ENCODE data around the gene AHCTF1.
"Not testable (repeated sequence)": the region's sequence is repeated elsewhere in the genome, so short reads cannot be mapped to it uniquely, and the experiment has no call there.

AHCTF1 gene

GRCh38 chr1:246843876-246844275, 87.9 kb downstream of the AHCTF1 start:
- DNase-seq (ENCODE audit: low read depth in 2 of 2, low spot score in 1 of 2) = no peak

- DNase-seq (ENCODE audit: low read depth in 2 of 2, low spot score in 1 of 2) = not testable (repeated sequence)
These were observed 91.0 kb downstream of the AHCTF1 start for GRCh38 chr1:246840761-246841160.

- DNase-seq (ENCODE audit: low read depth in 2 of 2, low spot score in 1 of 2) = no peak
These were observed 93.7 kb downstream of the AHCTF1 start for GRCh38 chr1:246838118-246838456.

- no peak for DNase-seq (ENCODE audit: low read depth in 2 of 2, low spot score in 1 of 2)
These were observed 94.2 kb downstream of the AHCTF1 start for GRCh38 chr1:246837418-246838117.

GRCh38 chr1:246836209-246836966, 95.4 kb downstream of the AHCTF1 start:
- DNase-seq (ENCODE audit: low read depth in 2 of 2, low spot score in 1 of 2) = no peak

GRCh38 chr1:246831543-246831942, 100.2 kb downstream of the AHCTF1 start:
- DNase-seq (ENCODE audit: low read depth in 2 of 2, low spot score in 1 of 2) = no peak

GRCh38 chr1:246828818-246829217, 102.9 kb downstream of the AHCTF1 start:
- DNase-seq (ENCODE audit: low read depth in 2 of 2, low spot score in 1 of 2) = no peak

- no peak for DNase-seq (ENCODE audit: low read depth in 2 of 2, low spot score in 1 of 2)
These were observed 104.4 kb downstream of the AHCTF1 start for GRCh38 chr1:246827396-246827795.

- no peak for DNase-seq (ENCODE audit: low read depth in 2 of 2, low spot score in 1 of 2)
These were observed 106.1 kb downstream of the AHCTF1 start for GRCh38 chr1:246825557-246826175.

- no peak for DNase-seq (ENCODE audit: low read depth in 2 of 2, low spot score in 1 of 2)
These were observed 107.2 kb downstream of the AHCTF1 start for GRCh38 chr1:246824541-246824940.

- not testable (repeated sequence) for DNase-seq (ENCODE audit: low read depth in 2 of 2, low spot score in 1 of 2)
These were observed 109.6 kb downstream of the AHCTF1 start for GRCh38 chr1:246822154-246822553.

GRCh38 chr1:246820666-246821065, 111.1 kb downstream of the AHCTF1 start:
- no peak for DNase-seq (ENCODE audit: low read depth in 2 of 2, low spot score in 1 of 2)

GRCh38 chr1:246817778-246818177, 114.0 kb downstream of the AHCTF1 start:
- not testable (repeated sequence) for DNase-seq (ENCODE audit: low read depth in 2 of 2, low spot score in 1 of 2)

- DNase-seq (ENCODE audit: low read depth in 2 of 2, low spot score in 1 of 2) = no peak
These were observed 116.0 kb downstream of the AHCTF1 start for GRCh38 chr1:246815693-246816270.

GRCh38 chr1:246814890-246815289, 116.9 kb downstream of the AHCTF1 start:
- no peak for DNase-seq (ENCODE audit: low read depth in 2 of 2, low spot score in 1 of 2)

GRCh38 chr1:246813325-246813724, 118.4 kb downstream of the AHCTF1 start:
- not testable (repeated sequence) for DNase-seq (ENCODE audit: low read depth in 2 of 2, low spot score in 1 of 2)

GRCh38 chr1:246811985-246812384, 119.8 kb downstream of the AHCTF1 start:
- DNase-seq (ENCODE audit: low read depth in 2 of 2, low spot score in 1 of 2) = no peak

- no peak for DNase-seq (ENCODE audit: low read depth in 2 of 2, low spot score in 1 of 2)
These were observed 122.3 kb downstream of the AHCTF1 start for GRCh38 chr1:246809473-246809872.

- no peak for DNase-seq (ENCODE audit: low read depth in 2 of 2, low spot score in 1 of 2)
These were observed 126.5 kb downstream of the AHCTF1 start for GRCh38 chr1:246805135-246805716.

- DNase-seq (ENCODE audit: low read depth in 2 of 2, low spot score in 1 of 2) = no peak
These were observed 127.9 kb downstream of the AHCTF1 start for GRCh38 chr1:246803883-246804282.

- no peak for DNase-seq (ENCODE audit: low read depth in 2 of 2, low spot score in 1 of 2)
These were observed 128.4 kb downstream of the AHCTF1 start for GRCh38 chr1:246803373-246803772.

Data from stimulated activated CD8-positive, alpha-beta memory T cell treated with anti-CD3 and anti-CD28 coated beads, Interleukin-4, amount 100 ng/mL, for 1 hour (primary cell).